Measurements from ENCODE around the gene RPS2. TPM values are rescaled to one million over a fixed set of nuclear protein-coding genes. Genes with fewer than 3 reads are reported as not detected.
"Not testable (repeated sequence)": the region's sequence is repeated elsewhere in the genome, so short reads cannot be mapped to it uniquely, and the experiment has no call there.

Gene RPS2
- total RNA-seq, 5 donors from 2014 or later (not counting 1 experiment from before 2014, with no cell fraction given): 3,208 to 3,662 (median 3,410) TPM

DNA sequence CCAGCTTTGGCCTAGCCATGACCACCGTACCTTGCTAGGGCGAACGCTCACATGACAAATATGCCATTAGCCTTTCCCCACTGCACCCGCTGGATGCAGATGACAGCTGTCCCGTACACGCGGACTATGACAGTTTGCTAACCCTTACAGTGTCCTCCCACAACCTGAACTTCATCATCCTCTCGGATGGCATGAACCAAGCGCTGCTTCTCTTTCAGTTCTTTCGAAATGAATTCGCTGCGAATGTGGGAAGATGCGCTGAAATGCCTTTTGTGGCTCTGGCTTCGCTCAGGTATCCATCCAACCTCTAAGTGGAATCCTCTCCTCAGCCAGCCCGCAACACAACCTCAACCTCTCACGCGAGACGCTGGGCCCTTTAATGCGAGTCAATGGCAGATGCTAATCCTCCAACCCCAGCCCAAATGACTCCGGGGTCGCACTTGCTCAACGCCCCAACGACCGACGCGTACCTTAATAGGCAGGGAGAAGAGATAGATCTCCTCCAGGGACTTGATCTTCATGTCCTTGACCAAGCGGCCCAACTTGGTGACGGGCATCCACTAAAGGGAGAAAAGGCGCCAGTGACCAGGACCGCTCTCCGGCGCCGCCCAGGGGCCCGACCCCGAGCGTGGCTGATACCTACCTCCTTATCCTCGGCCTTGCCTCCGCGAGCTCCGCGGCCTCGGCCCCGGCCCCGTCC, 670 bp downstream of the RPS2 start:
- H3K9me3 ChIP-seq: no peaks in the 10 kb centered on the region
- no peaks in the 10 kb centered on the region for H3K27me3 Mint-ChIP-seq
- CTCF ChIA-PET: interaction anchor here in 1 of 2 donors (0.7 to 1.0 kb wide), 2 partner anchors 28 to 176 kb away, joined by 3 to 6 read pairs; no protein-coding TSS in a partner anchor
- H3K9me3 Mint-ChIP-seq: no peaks in the 10 kb centered on the region
- H3K4me1 ChIP-seq (ENCODE audit: control insufficient read depth in 1 of 2, extremely low read depth in 1 of 2, insufficient read depth in 2 of 2, low read length in 2 of 2): peaks cover 12 to 61% of the 10 kb centered on the region in 2 experiments
- peak overlapping the region; percentile 83 to 95 for H3K4me3 ChIP-seq (ENCODE audit: control insufficient read depth in 1 of 2, extremely low read depth in 1 of 2, low read length in 1 of 2)
- peaks cover 37 to 53% (median 49%) of the 10 kb centered on the region in 3 donors for H3K4me1 Mint-ChIP-seq
- H3K27ac Mint-ChIP-seq: peak overlapping the region; percentile 88 to 91
- WGBS (ENCODE audit: insufficient coverage): 10% methylated on average over 27 of the region's 44 CpGs
- H3K27me3 ChIP-seq (replicated peaks in 1 of 2; ENCODE audit: control insufficient read depth in 2 of 2, extremely low read depth in 1 of 2, insufficient read depth in 2 of 2, low read length in 1 of 2): no peaks in the 10 kb centered on the region
- peak overlapping the region; percentile 91 to 93 (median 91) for H3K4me3 Mint-ChIP-seq
- H3K36me3 ChIP-seq (ENCODE audit: control insufficient read depth in 2 of 2, extremely low read depth in 1 of 2, insufficient read depth in 1 of 2, low read length in 1 of 2): peaks cover 7 to 26% of the 10 kb centered on the region in 2 donors
- ATAC-seq (replicated peaks in 1 of 4): peak in 3 of 4 experiments; percentile 0 to 27 (median 24)
- POLR2A ChIA-PET: interaction anchor here (0.7 to 1.4 kb wide), 10 partner anchors 21 to 550 kb away, joined by 3 to 12 read pairs (median 4); partner anchors contain the start of genes ATP6V0C (in 1 of the 2), MSRB1 (in 1 of the 2), NUBP2 (in 1 of the 2) and PKD1 (in 1 of the 2)
- peaks cover 21% of the 10 kb centered on the region for H3K36me3 Mint-ChIP-seq
- DNase-seq: peak in 13 of 35 experiments; percentile 24 to 58 (median 33)
- peak overlapping the region; percentile 97 for H3K27ac ChIP-seq (ENCODE audit: low read length)

DNA sequence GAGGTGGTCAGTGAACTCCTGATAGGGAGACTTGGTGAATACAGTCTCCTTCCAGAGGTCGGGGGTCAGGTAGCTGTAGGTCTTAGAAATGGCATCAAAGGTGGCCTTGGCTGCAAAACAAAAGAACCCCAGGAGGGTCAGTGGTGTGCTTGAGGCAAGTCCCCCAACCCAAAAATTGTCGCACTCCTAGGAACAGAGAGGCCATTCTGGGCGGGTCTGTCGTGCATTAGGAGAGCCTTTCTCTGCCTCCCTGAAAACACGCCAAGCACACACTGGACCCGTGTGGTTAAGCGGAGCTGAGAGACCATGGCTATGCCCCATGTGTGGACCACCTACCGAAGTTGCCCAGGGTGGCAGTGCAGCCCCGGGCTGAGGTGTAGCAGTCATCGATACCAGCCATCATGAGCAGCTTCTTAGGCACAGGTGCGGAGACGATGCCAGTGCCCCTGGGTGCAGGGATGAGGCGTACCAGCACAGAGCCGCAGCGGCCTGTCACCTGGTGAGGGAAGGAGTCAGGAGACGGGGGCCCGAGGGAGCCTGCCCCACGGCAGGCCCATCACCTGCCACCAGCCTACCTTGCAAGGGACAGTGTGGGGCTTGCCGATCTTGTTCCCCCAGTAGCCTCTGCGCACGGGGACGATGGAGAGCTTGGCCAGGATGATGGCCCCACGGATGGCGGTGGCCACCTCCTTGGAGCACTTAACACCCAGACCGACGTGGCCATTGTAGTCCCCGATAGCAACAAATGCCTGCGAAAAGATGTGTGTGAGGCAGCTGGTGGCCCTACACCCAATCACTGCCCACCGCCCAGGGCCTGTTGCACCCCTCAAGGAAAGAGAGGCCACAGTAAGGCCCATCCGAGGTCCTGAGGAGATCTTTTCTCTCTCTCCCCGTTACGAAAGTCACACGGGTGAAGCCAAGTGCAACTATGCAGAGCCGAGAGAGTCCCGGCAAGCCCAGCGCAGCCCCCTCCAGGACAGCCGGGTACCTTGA, 2.2 kb downstream of the RPS2 start:
- peak overlapping the region; percentile 91 to 93 (median 91) for H3K4me3 Mint-ChIP-seq
- H3K9me3 Mint-ChIP-seq; H3K4me3 ChIP-seq (ENCODE audit: control insufficient read depth in 1 of 2, extremely low read depth in 1 of 2, low read length in 1 of 2); H3K9me3 ChIP-seq; CTCF ChIA-PET; H3K27me3 Mint-ChIP-seq; DNase-seq; H3K27me3 ChIP-seq (replicated peaks in 1 of 2; ENCODE audit: control insufficient read depth in 2 of 2, extremely low read depth in 1 of 2, insufficient read depth in 2 of 2, low read length in 1 of 2); ATAC-seq (replicated peaks in 1 of 4); POLR2A ChIA-PET: not testable (repeated sequence)
- H3K4me1 Mint-ChIP-seq: peaks cover 37 to 53% (median 49%) of the 10 kb centered on the region in 3 donors
- peak overlapping the region; percentile 88 to 91 for H3K27ac Mint-ChIP-seq
- H3K36me3 Mint-ChIP-seq: peaks cover 21% of the 10 kb centered on the region
- 55% methylated on average over 23 of the region's 37 CpGs for WGBS (ENCODE audit: insufficient coverage)
- Histone ChIP-seq H3K27ac (ENCODE audit: low read length) (peak overlapping the region; percentile 38), H3K36me3 (ENCODE audit: control insufficient read depth in 2 of 2, extremely low read depth in 1 of 2, insufficient read depth in 1 of 2, low read length in 1 of 2) (peaks cover 7 to 26% of the 10 kb centered on the region in 2 donors), H3K4me1 (ENCODE audit: control insufficient read depth in 1 of 2, extremely low read depth in 1 of 2, insufficient read depth in 2 of 2, low read length in 2 of 2) (peaks cover 12 to 65% of the 10 kb centered on the region in 2 experiments)

DNA sequence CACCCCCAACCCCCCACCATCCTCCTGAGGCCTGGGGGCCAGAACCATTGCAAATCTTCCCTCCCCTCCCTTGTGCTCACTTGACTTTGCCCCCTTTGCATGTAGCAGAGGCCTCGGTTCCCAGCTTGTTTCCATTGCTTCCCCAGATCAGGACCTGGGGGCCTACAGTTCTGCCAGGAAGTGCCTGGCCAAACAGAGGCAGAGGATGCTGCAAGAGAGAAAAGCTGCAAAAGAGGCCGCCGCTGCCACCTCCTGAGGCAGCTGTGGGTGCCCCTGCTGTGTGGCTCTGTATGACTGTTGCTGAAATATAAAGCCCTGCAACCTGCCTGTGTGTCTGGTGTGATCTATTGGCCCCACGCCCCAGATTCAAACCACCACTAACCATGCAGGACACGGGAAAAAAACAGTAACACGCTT, 3.0 kb downstream of the RPS2 start:
- H3K9me3 ChIP-seq: no peaks in the 10 kb centered on the region
- H3K36me3 ChIP-seq (ENCODE audit: control insufficient read depth in 2 of 2, extremely low read depth in 1 of 2, insufficient read depth in 1 of 2, low read length in 1 of 2): peaks cover 7 to 26% of the 10 kb centered on the region in 2 donors
- DNase-seq: peak in 1 of 35 experiments; percentile 33
- H3K4me1 ChIP-seq (ENCODE audit: control insufficient read depth in 1 of 2, extremely low read depth in 1 of 2, insufficient read depth in 2 of 2, low read length in 2 of 2): peaks cover 12 to 65% of the 10 kb centered on the region in 2 experiments
- H3K4me1 Mint-ChIP-seq: peaks cover 37 to 53% (median 49%) of the 10 kb centered on the region in 3 donors
- WGBS (ENCODE audit: insufficient coverage): 29% methylated on average over 3 of the region's 6 CpGs
- H3K27ac Mint-ChIP-seq: peak overlapping the region; percentile 78 to 80
- H3K27me3 ChIP-seq (replicated peaks in 1 of 2; ENCODE audit: control insufficient read depth in 2 of 2, extremely low read depth in 1 of 2, insufficient read depth in 2 of 2, low read length in 1 of 2): peaks cover 0 to 4% of the 10 kb centered on the region in 2 experiments
- H3K36me3 Mint-ChIP-seq: peaks cover 21% of the 10 kb centered on the region
- H3K9me3 Mint-ChIP-seq: no peaks in the 10 kb centered on the region
- H3K4me3 ChIP-seq (ENCODE audit: control insufficient read depth in 1 of 2, extremely low read depth in 1 of 2, low read length in 1 of 2): no peak overlapping the region
- POLR2A ChIA-PET: no interaction called here
- ATAC-seq (replicated peaks in 1 of 4): no peak
- no peaks in the 10 kb centered on the region for H3K27me3 Mint-ChIP-seq
- CTCF ChIA-PET: no interaction called here
- H3K27ac ChIP-seq (ENCODE audit: low read length): peak overlapping the region; percentile 47
- H3K4me3 Mint-ChIP-seq: peak overlapping the region; percentile 39 to 91 (median 58)

- H3K27ac ChIP-seq (ENCODE audit: low read length): peak overlapping the region; percentile 44
- peaks cover 0 to 4% of the 10 kb centered on the region in 2 experiments for H3K27me3 ChIP-seq (replicated peaks in 1 of 2; ENCODE audit: control insufficient read depth in 2 of 2, extremely low read depth in 1 of 2, insufficient read depth in 2 of 2, low read length in 1 of 2)
- ChIA-PET POLR2A (interaction anchor here in 1 of 2 donors (0.5 to 0.6 kb wide), 2 partner anchors 18 to 484 kb away, joined by 3 to 8 read pairs; partner anchors contain the start of gene MSRB1), CTCF (interaction anchor here in 1 of 2 donors (0.5 kb wide), 1 partner anchor 54 kb away, joined by 3 read pairs; no protein-coding TSS in a partner anchor)
- H3K36me3 ChIP-seq (ENCODE audit: control insufficient read depth in 2 of 2, extremely low read depth in 1 of 2, insufficient read depth in 1 of 2, low read length in 1 of 2): peaks cover 7 to 26% of the 10 kb centered on the region in 2 donors
- WGBS (ENCODE audit: insufficient coverage): 32% methylated on average over 15 of the region's 20 CpGs
- DNase-seq (peak in 3 of 35 experiments; percentile 19 to 50 (median 35)), ATAC-seq (replicated peaks in 1 of 4) (no peak)
- H3K9me3 ChIP-seq: no peaks in the 10 kb centered on the region
- Mint-ChIP-seq H3K4me3 (peak overlapping the region; percentile 90 to 91 (median 91)), H3K27me3 (no peaks in the 10 kb centered on the region), H3K27ac (peak overlapping the region; percentile 93), H3K9me3 (no peaks in the 10 kb centered on the region), H3K4me1 (peaks cover 37 to 53% (median 49%) of the 10 kb centered on the region in 3 donors), H3K36me3 (peaks cover 21% of the 10 kb centered on the region)
- peaks cover 12 to 63% of the 10 kb centered on the region in 2 experiments for H3K4me1 ChIP-seq (ENCODE audit: control insufficient read depth in 1 of 2, extremely low read depth in 1 of 2, insufficient read depth in 2 of 2, low read length in 2 of 2)
- no peak overlapping the region for H3K4me3 ChIP-seq (ENCODE audit: control insufficient read depth in 1 of 2, extremely low read depth in 1 of 2, low read length in 1 of 2)
These were observed 3.7 kb downstream of the RPS2 start for GRCh38 chr16:1960665-1961630.

GRCh38 chr16:1959269-1960039, 5.2 kb downstream of the RPS2 start, which contains the start of gene NDUFB10:
NDUFB10 (plus strand) TSS chr16:1959538; CDS start chr16:1959625, 87 bp downstream.
- peaks cover 32 to 46% (median 43%) of the 10 kb centered on the region in 3 donors for H3K4me1 Mint-ChIP-seq
- Histone ChIP-seq H3K4me3 (ENCODE audit: control insufficient read depth in 1 of 2, extremely low read depth in 1 of 2, low read length in 1 of 2) (peak within 1 kb of the TSS; percentile 64 to 90), H3K9me3 (no peaks in the 10 kb centered on the region), H3K27me3 (replicated peaks in 1 of 2; ENCODE audit: control insufficient read depth in 2 of 2, extremely low read depth in 1 of 2, insufficient read depth in 2 of 2, low read length in 1 of 2) (peaks cover 0 to 5% of the 10 kb centered on the region in 2 experiments), H3K4me1 (ENCODE audit: control insufficient read depth in 1 of 2, extremely low read depth in 1 of 2, insufficient read depth in 2 of 2, low read length in 2 of 2) (peaks cover 12 to 55% of the 10 kb centered on the region in 2 experiments), H3K27ac (ENCODE audit: low read length) (peak within 1 kb of the TSS; percentile 70), H3K36me3 (ENCODE audit: control insufficient read depth in 2 of 2, extremely low read depth in 1 of 2, insufficient read depth in 1 of 2, low read length in 1 of 2) (peaks cover 7 to 26% of the 10 kb centered on the region in 2 donors)
- ChIA-PET CTCF (interaction anchor here in 1 of 2 donors (1.2 kb wide), 1 partner anchor 12 kb away, joined by 4 read pairs; the partner anchor contains the start of gene TBL3), POLR2A (no interaction called here)
- under 1% methylated on average over 79 of the region's 79 CpGs for WGBS (ENCODE audit: insufficient coverage)
- H3K27ac Mint-ChIP-seq: peak within 1 kb of the TSS; percentile 93
- H3K36me3 Mint-ChIP-seq: peaks cover 21% of the 10 kb centered on the region
- ATAC-seq (replicated peaks in 1 of 4): peak; percentile 83 to 93 (median 88)
- peak within 1 kb of the TSS; percentile 90 to 91 (median 91) for H3K4me3 Mint-ChIP-seq
- H3K27me3 Mint-ChIP-seq: no peaks in the 10 kb centered on the region
- peak; percentile 68 to 95 (median 84) for DNase-seq
- H3K9me3 Mint-ChIP-seq: no peaks in the 10 kb centered on the region
